ENCODE measurements around the gene FIGN. TPM values are rescaled to one million over a fixed set of nuclear protein-coding genes. Genes with fewer than 3 reads are reported as not detected.

The FIGN gene
- 2.0 and 2.3 TPM in 2 replicates for total RNA-seq (2014; rRNA removed; shearing (Covaris generic))
- polyA plus RNA-seq (2015; cell fraction: cytosol; rRNA removed), result 1.9 and 2.5 TPM in 2 replicates
- polyA plus RNA-seq (2015; cell fraction: nucleus; rRNA removed), result 7.1 and 15.1 TPM in 2 replicates

- in situ Hi-C loops (cut with HindIII; ENCODE audit: low pct_unique_long_range_greater_than_20kb, low sequenced_read_pairs), result no loop called here
- peak; percentile 84 for DNase-seq (ENCODE audit: low read depth, low spot score)
Observed at GRCh38 chr2:163735685-163736432, at the start of gene FIGN. Gene FIGN, minus strand, starts transcription at chr2:163736008. Its CDS starts 1,081 bp downstream, at chr2:163734927.

GRCh38 chr2:163785162-163785561 lies 49.4 kb upstream of the FIGN start:
- in situ Hi-C loops (cut with HindIII; ENCODE audit: low pct_unique_long_range_greater_than_20kb, low sequenced_read_pairs), result no loop called here
- DNase-seq (ENCODE audit: low read depth, low spot score), result no peak

- no peak for DNase-seq (ENCODE audit: low read depth, low spot score)
- in situ Hi-C loops (cut with HindIII; ENCODE audit: low pct_unique_long_range_greater_than_20kb, low sequenced_read_pairs), result no loop called here
Observed at GRCh38 chr2:163779970-163780597, 44.3 kb upstream of the FIGN start.

GRCh38 chr2:163778045-163778781 lies 42.4 kb upstream of the FIGN start:
- in situ Hi-C loops (cut with HindIII; ENCODE audit: low pct_unique_long_range_greater_than_20kb, low sequenced_read_pairs), result no loop called here

GRCh38 chr2:163775304-163775703 lies 39.5 kb upstream of the FIGN start:
- in situ Hi-C loops (cut with HindIII; ENCODE audit: low pct_unique_long_range_greater_than_20kb, low sequenced_read_pairs), result no loop called here
- DNase-seq (ENCODE audit: low read depth, low spot score), result no peak

More at GRCh38 chr2:163778045-163778781, 42.4 kb upstream of the FIGN start:
- no peak for DNase-seq (ENCODE audit: low read depth, low spot score)

GRCh38 chr2:163774862-163775261 lies 39.1 kb upstream of the FIGN start:
- no peak for DNase-seq (ENCODE audit: low read depth, low spot score)
- in situ Hi-C loops (cut with HindIII; ENCODE audit: low pct_unique_long_range_greater_than_20kb, low sequenced_read_pairs), result no loop called here

GRCh38 chr2:163773276-163773675 lies 37.5 kb upstream of the FIGN start:
- DNase-seq (ENCODE audit: low read depth, low spot score), result no peak
- in situ Hi-C loops (cut with HindIII; ENCODE audit: low pct_unique_long_range_greater_than_20kb, low sequenced_read_pairs), result no loop called here

GRCh38 chr2:163771596-163771995 lies 35.8 kb upstream of the FIGN start:
- DNase-seq (ENCODE audit: low read depth, low spot score), result no peak
- in situ Hi-C loops (cut with HindIII; ENCODE audit: low pct_unique_long_range_greater_than_20kb, low sequenced_read_pairs), result no loop called here

- peak; percentile 17 for DNase-seq (ENCODE audit: low read depth, low spot score)
- in situ Hi-C loops (cut with HindIII; ENCODE audit: low pct_unique_long_range_greater_than_20kb, low sequenced_read_pairs), result no loop called here
Observed at GRCh38 chr2:163768881-163769695, 33.3 kb upstream of the FIGN start.

GRCh38 chr2:163767097-163767496 lies 31.3 kb upstream of the FIGN start:
- in situ Hi-C loops (cut with HindIII; ENCODE audit: low pct_unique_long_range_greater_than_20kb, low sequenced_read_pairs), result no loop called here

GRCh38 chr2:163764566-163764965 lies 28.8 kb upstream of the FIGN start:
- DNase-seq (ENCODE audit: low read depth, low spot score), result no peak
- in situ Hi-C loops (cut with HindIII; ENCODE audit: low pct_unique_long_range_greater_than_20kb, low sequenced_read_pairs), result no loop called here

More at GRCh38 chr2:163767097-163767496, 31.3 kb upstream of the FIGN start:
- no peak for DNase-seq (ENCODE audit: low read depth, low spot score)

- in situ Hi-C loops (cut with HindIII; ENCODE audit: low pct_unique_long_range_greater_than_20kb, low sequenced_read_pairs), result no loop called here
- DNase-seq (ENCODE audit: low read depth, low spot score), result no peak
Observed at GRCh38 chr2:163759013-163759412, 23.2 kb upstream of the FIGN start.

GRCh38 chr2:163757814-163758213 lies 22.0 kb upstream of the FIGN start:
- in situ Hi-C loops (cut with HindIII; ENCODE audit: low pct_unique_long_range_greater_than_20kb, low sequenced_read_pairs), result no loop called here
- DNase-seq (ENCODE audit: low read depth, low spot score), result no peak

- no peak for DNase-seq (ENCODE audit: low read depth, low spot score)
- in situ Hi-C loops (cut with HindIII; ENCODE audit: low pct_unique_long_range_greater_than_20kb, low sequenced_read_pairs), result no loop called here
Observed at GRCh38 chr2:163756588-163756987, 20.8 kb upstream of the FIGN start.

GRCh38 chr2:163755366-163755765 lies 19.6 kb upstream of the FIGN start:
- in situ Hi-C loops (cut with HindIII; ENCODE audit: low pct_unique_long_range_greater_than_20kb, low sequenced_read_pairs), result no loop called here
- no peak for DNase-seq (ENCODE audit: low read depth, low spot score)

GRCh38 chr2:163753726-163754125 lies 17.9 kb upstream of the FIGN start:
- in situ Hi-C loops (cut with HindIII; ENCODE audit: low pct_unique_long_range_greater_than_20kb, low sequenced_read_pairs), result no loop called here
- no peak for DNase-seq (ENCODE audit: low read depth, low spot score)

GRCh38 chr2:163752267-163752666 lies 16.5 kb upstream of the FIGN start:
- in situ Hi-C loops (cut with HindIII; ENCODE audit: low pct_unique_long_range_greater_than_20kb, low sequenced_read_pairs), result no loop called here
- no peak for DNase-seq (ENCODE audit: low read depth, low spot score)

Measured in SK-MEL-5 (cell line).